Measurements from ENCODE around the gene MT1F. TPM values are rescaled to one million over a fixed set of nuclear protein-coding genes. Genes with fewer than 3 reads are reported as not detected.

The MT1F gene
- polyA plus RNA-seq, 1 donor (not counting 4 experiments of a cell fraction or from before 2014, with no cell fraction given) = 2.3 TPM

- H3K36me3 ChIP-seq (ENCODE audit: control insufficient read depth in 2 of 2, extremely low read depth in 1 of 2, insufficient read depth in 2 of 2, low read length in 2 of 2) = no peaks in the 10 kb centered on the region
- DNase-seq (ENCODE audit: low read depth, low spot score) (no peak), FAIRE-seq (no peak)
- no peaks in the 10 kb centered on the region for H3K27me3 ChIP-seq (ENCODE audit: control insufficient read depth, extremely low read depth, insufficient read depth, low read length)
- H3K4me2 ChIP-seq (ENCODE audit: control insufficient read depth, extremely low read depth, insufficient read depth, low read depth, low read length) = no peak overlapping the region
- H3K9me3 ChIP-seq (ENCODE audit: control insufficient read depth, low read depth, low read length) = no peaks in the 10 kb centered on the region
- peaks cover 5% of the 10 kb centered on the region for H3K4me1 ChIP-seq (ENCODE audit: control insufficient read depth, extremely low read depth, insufficient read depth, low read length)
- H3K27ac ChIP-seq (ENCODE audit: control insufficient read depth, insufficient read depth, low read length) = no peak overlapping the region
- dilution Hi-C loops (cut with MboI; ENCODE audit: extremely low pct_ligation_motif_present, low sequenced_read_pairs) = no loop called here
- H3K4me3 ChIP-seq (ENCODE audit: control insufficient read depth in 2 of 3, extremely low read depth in 1 of 3, insufficient read depth in 2 of 3, low read depth in 1 of 3, low read length in 3 of 3) = no peak overlapping the region
- H2AFZ ChIP-seq (ENCODE audit: control insufficient read depth, low read length) = no peak overlapping the region
- no peaks in the 10 kb centered on the region for H3K9me1 ChIP-seq (ENCODE audit: control insufficient read depth, extremely low read depth, insufficient read depth, low read length)
- TF ChIP-seq EZH2 (IDR thresholded peaks at IDR 0.05; ENCODE audit: low read length) = no peak
- TF ChIP-seq, protein P1, sequence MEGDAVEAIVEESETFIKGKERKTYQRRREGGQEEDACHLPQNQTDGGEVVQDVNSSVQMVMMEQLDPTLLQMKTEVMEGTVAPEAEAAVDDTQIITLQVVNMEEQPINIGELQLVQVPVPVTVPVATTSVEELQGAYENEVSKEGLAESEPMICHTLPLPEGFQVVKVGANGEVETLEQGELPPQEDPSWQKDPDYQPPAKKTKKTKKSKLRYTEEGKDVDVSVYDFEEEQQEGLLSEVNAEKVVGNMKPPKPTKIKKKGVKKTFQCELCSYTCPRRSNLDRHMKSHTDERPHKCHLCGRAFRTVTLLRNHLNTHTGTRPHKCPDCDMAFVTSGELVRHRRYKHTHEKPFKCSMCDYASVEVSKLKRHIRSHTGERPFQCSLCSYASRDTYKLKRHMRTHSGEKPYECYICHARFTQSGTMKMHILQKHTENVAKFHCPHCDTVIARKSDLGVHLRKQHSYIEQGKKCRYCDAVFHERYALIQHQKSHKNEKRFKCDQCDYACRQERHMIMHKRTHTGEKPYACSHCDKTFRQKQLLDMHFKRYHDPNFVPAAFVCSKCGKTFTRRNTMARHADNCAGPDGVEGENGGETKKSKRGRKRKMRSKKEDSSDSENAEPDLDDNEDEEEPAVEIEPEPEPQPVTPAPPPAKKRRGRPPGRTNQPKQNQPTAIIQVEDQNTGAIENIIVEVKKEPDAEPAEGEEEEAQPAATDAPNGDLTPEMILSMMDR (optimal IDR thresholded peaks at IDR 0.05 in 1 of 3, IDR thresholded peaks at IDR 0.05 in 1 of 3, conservative IDR thresholded peaks at IDR 0.05 in 1 of 3; ENCODE audit: extremely low read depth in 1 of 3, insufficient read depth in 2 of 3, low read length in 3 of 3) = no peak
- no peaks in the 10 kb centered on the region for H3K79me2 ChIP-seq (ENCODE audit: control insufficient read depth, insufficient read depth, low read length)
- no peak overlapping the region for H3K9ac ChIP-seq (ENCODE audit: control insufficient read depth, extremely low read depth, insufficient read depth, low read length)
- no peaks in the 10 kb centered on the region for H4K20me1 ChIP-seq (ENCODE audit: control insufficient read depth, extremely low read depth, insufficient read depth, low read length)
Measured at GRCh38 chr16:56697456-56698155, 39.8 kb downstream of the MT1F start.

GRCh38 chr16:56700195-56700594 lies 42.4 kb downstream of the MT1F start:
- no peak overlapping the region for H3K27ac ChIP-seq (ENCODE audit: control insufficient read depth, insufficient read depth, low read length)
- H3K9me3 ChIP-seq (ENCODE audit: control insufficient read depth, low read depth, low read length) = no peaks in the 10 kb centered on the region
- H3K36me3 ChIP-seq (ENCODE audit: control insufficient read depth in 2 of 2, extremely low read depth in 1 of 2, insufficient read depth in 2 of 2, low read length in 2 of 2) = no peaks in the 10 kb centered on the region
- H3K9me1 ChIP-seq (ENCODE audit: control insufficient read depth, extremely low read depth, insufficient read depth, low read length) = no peaks in the 10 kb centered on the region
- TF ChIP-seq, protein P1 (optimal IDR thresholded peaks at IDR 0.05 in 1 of 3, IDR thresholded peaks at IDR 0.05 in 1 of 3, conservative IDR thresholded peaks at IDR 0.05 in 1 of 3; ENCODE audit: extremely low read depth in 1 of 3, insufficient read depth in 2 of 3, low read length in 3 of 3) = no peak
- TF ChIP-seq EZH2 (IDR thresholded peaks at IDR 0.05; ENCODE audit: low read length) = no peak
- FAIRE-seq = no peak
- H3K4me3 ChIP-seq (ENCODE audit: control insufficient read depth in 2 of 3, extremely low read depth in 1 of 3, insufficient read depth in 2 of 3, low read depth in 1 of 3, low read length in 3 of 3) = no peak overlapping the region
- H3K4me2 ChIP-seq (ENCODE audit: control insufficient read depth, extremely low read depth, insufficient read depth, low read depth, low read length) = no peak overlapping the region
- H3K79me2 ChIP-seq (ENCODE audit: control insufficient read depth, insufficient read depth, low read length) = no peaks in the 10 kb centered on the region
- H2AFZ ChIP-seq (ENCODE audit: control insufficient read depth, low read length) = no peak overlapping the region
- no peaks in the 10 kb centered on the region for H4K20me1 ChIP-seq (ENCODE audit: control insufficient read depth, extremely low read depth, insufficient read depth, low read length)
- H3K27me3 ChIP-seq (ENCODE audit: control insufficient read depth, extremely low read depth, insufficient read depth, low read length) = no peaks in the 10 kb centered on the region
- no peaks in the 10 kb centered on the region for H3K4me1 ChIP-seq (ENCODE audit: control insufficient read depth, extremely low read depth, insufficient read depth, low read length)
- DNase-seq (ENCODE audit: low read depth, low spot score) = no peak
- no peak overlapping the region for H3K9ac ChIP-seq (ENCODE audit: control insufficient read depth, extremely low read depth, insufficient read depth, low read length)
- dilution Hi-C loops (cut with MboI; ENCODE audit: extremely low pct_ligation_motif_present, low sequenced_read_pairs) = no loop called here
